ENCODE measurements around the gene POC5. TPM values are rescaled to one million over a fixed set of nuclear protein-coding genes. Genes with fewer than 3 reads are reported as not detected.

Gene POC5
- total RNA-seq, 1 donor from 2014 or later = 3.0 TPM

GRCh38 chr5:75626959-75627358 lies 90.3 kb downstream of the POC5 start:
- no peak for ATAC-seq
- intact Hi-C loops (cut with DNase I) = no loop called here
- no peak for DNase-seq (ENCODE audit: missing footprints)

Other genes with a start within 250 kb of the POC5 start
- 26.0 TPM for gene CERT1, start 205.8 kb downstream of the POC5 start, total RNA-seq
- gene POLK, start 205.5 kb downstream of the POC5 start, total RNA-seq = 20.1 TPM
- gene ANKDD1B, start 106.0 kb downstream of the POC5 start, total RNA-seq = 0.24 TPM

All from Right ventricle myocardium inferior (tissue), 1 donor.